GM18868 (cell line): Measurements from ENCODE around the gene HIGD2A.

Experiments
- ATAC-seq: cut with Tn5 transposase; IDR thresholded peaks from one replicate; pipeline ENCODE4 v1.9.1; 2021; ENCODE audit warnings: mild to moderate bottlenecking, moderate library complexity; ENCODE audit not compliant: unreplicated experiment

Gene HIGD2A

DNA sequence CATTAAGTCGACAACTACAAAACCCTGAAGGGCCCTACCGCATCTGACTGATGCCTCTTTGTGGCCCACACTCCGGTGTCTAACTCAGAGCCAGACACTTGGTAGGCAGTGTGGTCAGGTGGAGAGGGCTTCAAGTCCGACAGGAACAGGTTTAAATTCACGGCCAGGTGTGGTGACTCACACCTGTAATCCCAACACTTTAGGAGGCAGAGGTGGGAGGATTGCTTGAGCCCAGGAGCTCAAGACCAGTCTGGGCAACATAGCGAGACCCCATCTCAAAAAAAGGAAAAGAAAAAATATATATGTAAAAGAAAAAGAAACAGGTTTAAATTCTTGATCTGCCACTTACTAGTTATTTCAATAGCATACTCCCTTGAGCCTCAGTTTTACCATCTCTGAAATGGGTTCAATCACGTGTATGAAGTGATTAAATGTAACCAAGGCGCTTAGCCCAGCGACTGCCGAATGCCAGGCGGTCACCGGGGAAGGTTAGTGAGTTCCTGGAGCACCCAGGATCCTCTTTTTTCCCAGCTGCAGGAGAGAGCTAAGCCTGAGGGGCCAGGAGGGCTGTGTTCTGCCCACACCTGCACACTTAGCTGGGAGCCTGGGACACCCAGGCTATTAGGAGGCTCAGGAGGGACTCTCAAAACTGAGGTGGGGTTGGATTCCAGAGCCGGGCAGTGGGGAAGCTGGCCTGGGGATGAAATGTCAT is 26.8 kb downstream of the HIGD2A start:
- no peak for ATAC-seq

DNA sequence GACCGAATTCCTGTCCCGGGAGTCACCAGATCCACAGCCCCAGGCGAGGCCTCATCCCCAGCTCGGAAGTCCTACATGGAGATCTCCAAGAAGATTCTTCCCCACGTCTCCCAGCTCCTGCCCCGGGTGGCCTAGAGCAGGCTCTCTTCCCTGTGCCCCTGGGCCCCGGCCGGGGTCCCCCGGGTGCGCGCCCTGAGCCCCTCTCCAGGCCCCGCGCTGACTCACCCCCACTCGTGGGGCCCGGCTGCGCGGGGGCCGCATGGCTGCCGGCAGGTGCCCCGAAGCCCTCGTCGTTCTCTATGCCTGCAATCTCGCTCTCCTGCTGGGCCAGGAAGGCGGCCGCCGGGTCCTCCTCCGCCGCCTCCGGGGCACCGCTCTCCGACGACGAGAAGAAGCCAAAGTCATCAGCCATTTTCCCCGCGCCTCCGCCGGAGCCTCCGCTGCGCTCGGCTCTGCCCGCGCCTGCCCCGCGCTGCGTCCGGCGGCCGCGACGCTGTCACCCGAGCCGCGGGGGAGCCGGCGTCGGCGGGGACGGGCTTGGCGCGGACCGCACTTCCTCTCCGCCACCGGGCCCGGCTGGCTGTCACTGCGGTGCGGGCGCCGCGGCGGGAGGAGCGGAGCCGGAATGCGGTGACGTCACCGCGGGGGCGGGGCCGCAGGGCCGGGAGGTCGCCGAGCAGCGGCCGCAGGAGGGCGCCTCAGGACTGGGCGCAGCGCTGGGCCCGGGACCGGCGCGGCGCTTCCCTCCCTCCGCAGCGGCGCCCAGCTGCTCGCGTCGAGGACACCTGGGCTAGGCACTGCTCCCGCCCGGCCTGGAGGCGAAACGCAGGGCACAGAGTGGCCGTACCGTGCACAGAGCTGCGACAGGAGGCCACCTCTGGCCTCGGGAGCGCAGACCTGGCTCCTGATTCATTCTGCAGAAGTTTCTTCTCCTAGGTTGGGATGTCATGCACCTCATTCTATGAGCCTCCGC is 27.7 kb downstream of the HIGD2A start, which contains the start of gene CLTB:
CLTB (minus strand) TSS at position 588 of the 973 bp plus-strand sequence; CDS start at position 412, 176 bp downstream.
- peak; percentile 96 for ATAC-seq

GRCh38 chr5:176416965-176417364 is 28.4 kb downstream of the HIGD2A start:
- no peak for ATAC-seq

DNA sequence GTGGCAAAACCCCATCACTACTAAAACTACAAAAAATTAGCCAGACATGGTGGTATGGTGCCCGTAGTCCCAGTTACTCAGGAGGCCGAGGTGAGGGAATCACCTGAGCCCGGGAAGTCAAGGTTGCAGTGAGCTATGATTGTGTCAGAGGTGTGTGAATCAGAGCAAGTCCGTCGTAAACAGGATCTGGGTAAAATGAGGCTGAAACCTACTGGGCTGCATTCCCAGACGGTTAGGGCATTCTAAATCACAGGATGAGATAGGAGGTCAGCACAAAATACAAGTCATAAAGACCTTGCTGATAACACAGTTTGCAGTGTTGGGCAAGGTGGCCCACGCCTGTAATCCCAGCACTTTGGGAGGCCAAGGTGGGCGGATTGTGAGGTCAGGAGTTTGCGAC is 29.7 kb downstream of the HIGD2A start:
- no peak for ATAC-seq

DNA sequence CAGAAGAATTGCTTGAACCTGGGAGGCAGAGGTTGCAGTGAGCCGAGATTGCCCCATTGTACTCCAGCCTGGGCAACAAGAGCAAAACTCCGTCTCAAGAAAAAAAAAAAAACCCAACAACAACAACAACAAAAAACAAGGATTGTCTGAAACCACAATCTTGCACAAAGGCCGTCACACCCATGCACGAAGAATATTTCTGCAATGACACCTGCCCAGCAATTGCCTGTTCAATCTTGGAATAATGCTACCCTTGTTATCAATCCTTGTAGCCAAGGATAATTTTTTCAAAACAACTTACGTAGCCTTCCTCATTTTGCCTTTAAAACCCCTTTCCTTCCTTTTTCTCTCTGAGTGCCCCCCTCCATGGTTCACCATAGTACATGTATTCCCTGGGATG is 31.5 kb downstream of the HIGD2A start:
- no peak for ATAC-seq

DNA sequence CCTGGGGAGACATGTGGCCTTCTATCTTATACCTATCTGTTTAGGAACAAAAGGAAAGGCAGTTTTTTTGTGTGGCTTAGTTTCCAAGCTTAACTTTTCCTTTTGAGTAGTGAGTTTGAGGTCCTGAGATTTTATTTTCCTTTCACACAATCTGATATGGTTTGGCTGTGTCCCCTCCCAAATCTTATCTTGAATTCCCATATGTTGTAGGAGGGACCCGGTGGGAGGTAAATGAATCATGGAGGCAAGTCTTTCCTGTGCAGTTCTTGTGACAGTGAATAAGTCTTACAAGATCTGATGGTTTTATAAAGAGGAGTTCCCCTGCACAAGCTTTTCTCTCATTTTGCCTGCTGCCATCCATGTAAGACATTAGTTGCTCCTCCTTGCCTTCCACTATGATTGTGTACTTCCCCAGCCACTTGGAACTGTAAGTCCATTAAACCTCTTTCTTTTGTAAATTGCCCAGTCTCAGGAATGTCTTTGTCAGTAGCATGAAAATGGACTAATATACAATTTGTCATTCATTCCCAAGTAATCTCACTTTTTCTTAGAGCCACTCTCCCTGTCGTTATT is 32.5 kb downstream of the HIGD2A start:
- ATAC-seq: no peak

- no peak for ATAC-seq
These were observed 35.6 kb downstream of the HIGD2A start for GRCh38 chr5:176424181-176424580.

DNA sequence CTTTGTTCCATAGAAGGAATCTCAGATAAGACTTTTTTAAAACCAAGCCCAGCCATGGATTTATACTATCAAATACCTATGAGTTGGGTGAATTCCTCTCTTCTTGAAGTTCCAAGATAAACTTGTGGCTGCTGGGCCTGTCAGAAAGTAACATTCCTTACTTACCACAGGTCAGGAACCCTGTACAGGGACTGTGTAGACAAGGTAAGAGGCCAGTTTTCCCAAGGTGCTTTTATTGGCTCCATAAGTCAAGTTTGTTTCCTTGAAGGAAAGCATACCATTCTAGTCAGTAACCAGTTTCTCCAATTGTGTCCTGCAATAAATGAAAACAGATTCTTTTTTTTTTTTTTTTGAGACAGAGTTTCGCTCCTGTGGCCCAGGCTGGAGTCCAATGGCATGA is 36.6 kb downstream of the HIGD2A start:
- no peak for ATAC-seq

DNA sequence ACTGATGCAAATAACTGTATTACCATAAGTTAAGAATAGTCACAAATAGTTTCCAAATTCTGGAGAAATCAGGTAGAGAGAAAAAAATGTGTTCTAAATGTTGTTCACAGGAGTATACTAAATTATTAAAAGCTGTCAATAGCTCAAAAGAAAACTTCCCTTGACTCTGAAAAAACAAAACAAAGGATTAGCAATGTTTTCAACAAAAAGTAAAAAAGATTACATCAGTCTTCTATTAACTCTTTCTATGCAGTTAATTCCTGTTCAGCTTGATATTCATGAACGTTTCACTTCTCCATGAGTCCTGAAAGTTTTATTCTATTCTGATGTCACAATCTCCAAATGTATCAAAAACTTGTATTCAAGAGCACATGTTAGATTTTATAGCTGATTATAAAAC is 37.2 kb downstream of the HIGD2A start:
- no peak for ATAC-seq

- no peak for ATAC-seq
These were observed 38.3 kb downstream of the HIGD2A start for GRCh38 chr5:176426876-176427275.

- no peak for ATAC-seq
These were observed 39.4 kb downstream of the HIGD2A start for GRCh38 chr5:176427971-176428370.

DNA sequence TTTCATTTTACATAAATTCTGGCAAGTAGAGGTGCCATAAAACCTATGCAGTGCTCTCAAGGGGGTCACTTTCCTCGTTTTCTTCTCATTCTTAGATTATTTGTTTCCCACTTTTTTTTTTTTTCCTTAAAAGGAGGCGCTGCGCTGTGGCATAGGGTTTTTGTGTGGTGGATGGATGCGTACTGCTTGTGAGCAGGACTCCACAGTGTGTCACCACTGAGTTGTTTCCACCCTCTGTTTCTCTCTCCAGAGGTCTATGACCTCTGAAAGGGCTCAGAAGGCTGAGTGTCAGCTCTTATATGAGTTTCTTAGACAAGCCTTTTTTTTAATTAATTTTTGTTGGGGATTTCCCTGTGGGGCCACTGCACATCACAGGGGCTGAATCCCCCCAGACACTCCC is 41.4 kb downstream of the HIGD2A start:
- no peak for ATAC-seq

- ATAC-seq: no peak
These were observed 44.2 kb downstream of the HIGD2A start for GRCh38 chr5:176432707-176433106.

DNA sequence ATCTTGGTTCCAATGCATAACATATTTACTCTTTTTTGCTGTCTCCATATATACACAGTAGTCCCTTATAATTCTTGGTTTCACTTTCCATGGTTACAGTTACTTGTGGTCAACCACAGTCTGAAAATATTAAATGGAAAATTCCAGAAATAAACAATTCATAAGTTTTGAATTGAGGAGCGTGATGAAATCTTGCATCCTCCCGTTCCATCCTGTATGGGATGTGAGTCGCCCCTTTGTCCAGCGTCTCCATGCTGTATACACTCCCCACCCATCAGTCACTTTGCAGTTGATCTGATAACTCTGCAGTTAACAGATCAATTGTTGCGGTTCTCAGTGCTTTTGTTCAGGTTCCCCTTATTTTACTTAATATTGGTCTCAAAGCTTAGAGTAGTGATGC is 48.1 kb downstream of the HIGD2A start:
- no peak for ATAC-seq

GRCh38 chr5:176438959-176439757 is 50.6 kb downstream of the HIGD2A start:
- no peak for ATAC-seq
